CD4-positive, alpha-beta T cell treated with Interleukin-10 for 1 hour (primary cell): ENCODE results near the gene FAM76B.

ENCODE experiments used
- DNase-seq: peaks from one replicate; pipeline ENCODE4 v3.0.0-alpha.2; 2020

Gene FAM76B

DNA sequence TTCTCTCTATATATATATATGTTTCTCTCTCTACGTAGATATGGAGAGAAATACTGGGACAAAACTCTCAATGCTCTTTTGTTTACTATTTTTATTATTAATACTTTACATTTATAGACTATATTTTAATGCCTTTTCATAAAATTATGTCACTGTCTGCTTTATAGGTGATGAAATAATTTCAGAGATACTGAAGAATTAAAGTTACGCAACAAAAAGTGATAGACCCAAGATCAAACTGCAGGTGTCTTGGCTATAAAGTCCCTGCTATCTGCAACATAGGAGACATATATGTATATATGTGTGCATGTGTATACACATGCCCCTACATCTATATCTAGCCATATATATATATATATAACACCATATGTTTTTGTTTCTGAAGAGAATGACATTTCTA is 60.8 kb downstream of the FAM76B start:
- DNase-seq: no peak

DNA sequence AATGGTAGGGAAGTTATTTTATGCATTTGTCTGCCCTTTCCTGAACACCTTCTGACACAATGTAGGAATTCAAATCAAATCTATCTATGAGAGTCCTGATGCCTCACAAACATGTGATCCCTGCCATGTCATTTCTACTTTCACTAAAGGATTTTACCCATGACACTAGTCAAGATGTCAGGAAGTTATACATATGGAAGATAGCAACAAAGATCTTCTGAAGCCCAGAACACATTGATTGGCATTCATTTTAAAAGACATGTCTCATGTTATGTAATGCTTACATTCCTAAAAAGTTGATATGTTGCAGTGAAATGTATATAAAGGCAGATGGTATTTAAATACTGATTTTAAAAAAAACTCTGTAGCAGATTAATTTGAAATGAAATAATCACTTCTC is 61.5 kb downstream of the FAM76B start:
- DNase-seq: no peak

DNA sequence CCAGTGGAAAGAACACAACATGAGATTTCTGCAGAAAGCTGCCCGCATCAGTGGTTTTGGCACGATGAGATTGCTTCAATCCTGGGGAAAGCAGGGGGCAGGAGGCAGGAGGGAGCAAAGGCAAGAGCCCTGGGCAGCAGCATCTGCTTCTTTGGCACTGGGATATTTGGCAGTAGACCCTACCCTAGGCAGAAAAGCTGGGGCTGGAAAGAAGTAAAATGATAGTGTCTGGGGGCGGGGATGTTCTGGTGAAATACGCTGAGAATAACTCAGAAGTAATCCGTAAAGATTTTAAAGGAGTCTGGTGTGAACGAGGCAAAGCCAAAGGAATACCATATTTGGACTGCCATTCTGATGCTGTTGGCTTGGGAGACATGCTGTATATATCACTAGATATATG is 62.0 kb downstream of the FAM76B start:
- DNase-seq: no peak

DNA sequence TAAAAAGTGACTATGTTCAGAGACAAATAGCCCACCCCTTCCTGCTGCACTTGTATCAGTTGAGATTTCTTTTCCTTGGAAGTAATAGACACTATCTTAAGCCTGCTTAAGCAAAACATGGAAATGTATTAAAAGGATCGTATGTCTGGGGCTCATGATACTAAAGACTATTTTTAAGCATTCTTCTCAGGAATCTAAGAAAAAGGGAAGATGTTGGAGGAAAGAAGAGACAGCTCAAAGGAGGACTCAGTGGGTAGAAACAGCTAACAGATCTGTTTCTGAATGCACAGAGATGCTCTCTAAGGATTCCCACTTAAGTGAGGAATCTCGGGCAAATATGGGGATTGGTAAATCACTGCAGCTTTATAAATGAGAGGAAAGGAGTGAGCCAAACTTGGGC is 62.5 kb downstream of the FAM76B start:
- DNase-seq: no peak

DNA sequence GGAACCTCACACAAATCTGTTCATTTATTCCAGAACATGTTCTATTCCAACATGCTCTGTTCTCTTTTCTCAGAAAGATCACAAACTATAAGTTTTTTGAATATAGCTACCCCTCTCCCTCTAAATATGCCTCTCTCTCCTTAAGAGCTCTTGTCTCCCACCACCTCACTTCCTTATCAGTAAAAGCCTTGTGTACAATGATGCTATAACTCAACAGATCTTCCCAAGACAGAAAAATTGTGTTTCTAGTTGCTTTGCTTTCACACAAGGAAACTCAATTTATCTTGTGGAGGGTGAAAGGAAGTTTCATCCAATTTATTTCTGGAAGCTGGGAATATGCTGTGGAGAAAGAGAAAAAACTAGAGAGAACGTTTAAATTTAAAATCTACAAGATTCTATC is 64.4 kb downstream of the FAM76B start:
- no peak for DNase-seq

DNA sequence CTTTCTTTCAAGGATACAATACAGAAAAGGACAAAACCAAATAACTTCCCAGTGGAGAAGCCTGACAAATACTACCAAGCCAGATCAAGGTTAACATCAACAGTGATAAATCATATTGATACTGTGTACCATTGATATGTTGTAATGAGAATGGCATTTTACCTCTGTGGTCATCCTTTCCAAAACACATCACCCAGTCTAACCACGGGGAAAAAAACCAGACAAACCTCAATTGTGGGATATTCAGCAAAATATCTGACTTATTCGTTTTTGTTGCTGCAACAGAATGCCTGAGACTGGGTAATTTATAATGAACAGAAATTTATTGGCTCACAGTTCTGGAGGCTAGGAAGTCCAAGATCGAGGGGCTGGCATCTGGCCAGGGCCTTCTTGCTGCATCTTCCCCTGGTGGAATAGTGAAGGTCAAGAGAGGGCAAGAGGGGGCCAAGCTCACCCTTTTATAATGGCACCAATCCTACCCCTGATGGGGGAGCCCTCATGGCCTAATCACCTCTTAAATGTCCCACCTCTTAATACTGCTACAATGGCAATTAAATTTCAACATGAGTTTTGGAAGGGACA is 66.1 kb downstream of the FAM76B start:
- DNase-seq: no peak

DNA sequence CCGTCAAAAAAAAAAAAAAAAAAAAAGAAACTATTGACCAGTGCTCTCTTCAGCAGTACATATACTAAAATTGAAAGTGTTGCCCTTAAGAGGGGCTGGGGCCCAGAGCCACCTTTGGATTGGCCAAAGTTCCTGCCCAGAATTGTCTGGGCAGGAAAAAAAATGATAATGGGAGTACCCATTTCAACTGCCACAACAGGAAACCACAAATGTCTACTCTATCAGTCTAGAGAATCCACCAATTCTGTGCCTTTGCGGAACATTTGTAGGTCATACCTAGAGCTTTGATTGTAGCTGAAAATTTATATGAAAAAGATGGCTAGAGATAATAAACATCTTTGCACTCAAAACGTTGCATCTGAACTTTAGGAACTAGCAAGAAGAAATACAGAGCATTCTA is 69.4 kb downstream of the FAM76B start:
- no peak for DNase-seq
